GM18867 (cell line): ENCODE measurements around the gene DEUP1.
"Not testable (repeated sequence)": the region's sequence is repeated elsewhere in the genome, so short reads cannot be mapped to it uniquely, and the experiment has no call there.

ENCODE experiments used
- ATAC-seq: cut with Tn5 transposase; IDR thresholded peaks from one replicate; pipeline ENCODE4 v1.9.1; 2021; ENCODE audit warnings: mild to moderate bottlenecking, moderate library complexity; ENCODE audit not compliant: unreplicated experiment

DEUP1 gene

DNA sequence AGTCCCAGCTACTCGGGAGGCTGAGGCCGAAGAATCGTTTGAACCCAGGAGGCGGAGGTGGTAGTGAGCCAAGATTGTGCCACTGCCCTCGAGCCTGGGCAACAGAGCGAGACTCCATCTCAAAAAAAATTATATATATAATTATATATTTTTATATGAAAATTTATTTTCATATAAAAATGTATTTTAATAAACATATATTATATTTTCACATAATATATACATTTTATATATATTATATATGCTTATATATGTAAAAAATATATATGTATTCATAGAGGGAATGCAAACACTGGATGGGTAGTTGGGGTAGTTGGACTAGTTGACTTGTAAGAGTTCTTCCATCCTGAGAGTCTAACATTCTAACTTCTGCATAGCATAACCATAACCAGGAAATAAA, 20.3 kb downstream of the DEUP1 start:
- no peak for ATAC-seq

DNA sequence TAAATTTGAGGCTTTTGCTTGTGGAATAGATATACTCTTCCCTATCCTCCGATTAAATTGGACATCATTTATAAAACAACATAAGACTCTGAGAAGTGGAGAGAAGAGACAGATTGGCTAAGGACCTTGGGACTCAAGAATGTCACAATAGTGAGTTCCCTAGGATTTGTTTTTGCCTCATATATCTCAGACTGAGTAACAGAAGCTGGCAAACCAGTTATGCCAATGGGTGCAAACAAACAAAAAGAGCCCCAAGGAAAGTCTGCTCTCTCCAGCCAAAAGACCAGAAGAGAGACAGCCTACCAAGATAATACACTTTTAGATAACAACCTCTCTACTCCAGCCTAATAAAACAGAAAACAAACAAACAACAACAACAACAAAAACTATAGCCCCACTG, 28.9 kb downstream of the DEUP1 start:
- no peak for ATAC-seq

DNA sequence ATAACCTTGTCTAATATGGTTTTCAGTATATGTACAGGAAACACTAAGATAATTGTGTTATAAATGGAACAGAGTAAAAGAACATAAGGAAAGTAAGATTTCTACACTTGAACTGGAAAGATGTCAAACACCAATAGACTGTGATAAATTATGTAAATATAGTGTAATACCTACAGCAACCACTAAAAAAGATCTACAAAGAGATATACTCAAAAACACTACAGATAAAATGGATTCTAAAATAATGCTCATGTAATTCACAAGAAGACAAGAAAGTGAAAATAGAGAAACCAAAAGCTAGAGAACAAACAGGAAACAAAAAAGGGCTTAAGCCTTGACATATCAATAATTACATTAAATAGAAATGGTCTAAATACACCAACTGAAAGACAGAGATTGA, 30.9 kb downstream of the DEUP1 start:
- no peak for ATAC-seq

DNA sequence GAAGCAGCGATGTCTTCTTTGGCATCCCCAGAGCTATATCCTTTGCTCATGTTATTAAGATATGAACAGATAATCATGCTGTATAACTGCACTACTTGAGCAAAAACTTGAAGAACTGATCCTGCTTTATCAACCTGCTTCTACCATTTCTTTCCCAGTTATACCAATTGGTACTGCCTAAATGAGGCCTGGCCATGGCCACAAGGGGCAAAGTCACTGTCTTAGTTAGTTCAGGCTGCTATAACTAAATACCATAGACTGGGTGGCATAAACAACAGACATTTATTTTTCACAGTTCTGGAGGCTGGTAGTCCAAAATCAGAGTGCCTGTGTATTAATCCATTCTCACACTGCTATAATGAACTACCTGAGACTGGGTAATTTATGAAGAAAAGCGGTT, 37.5 kb downstream of the DEUP1 start:
- no peak for ATAC-seq

DNA sequence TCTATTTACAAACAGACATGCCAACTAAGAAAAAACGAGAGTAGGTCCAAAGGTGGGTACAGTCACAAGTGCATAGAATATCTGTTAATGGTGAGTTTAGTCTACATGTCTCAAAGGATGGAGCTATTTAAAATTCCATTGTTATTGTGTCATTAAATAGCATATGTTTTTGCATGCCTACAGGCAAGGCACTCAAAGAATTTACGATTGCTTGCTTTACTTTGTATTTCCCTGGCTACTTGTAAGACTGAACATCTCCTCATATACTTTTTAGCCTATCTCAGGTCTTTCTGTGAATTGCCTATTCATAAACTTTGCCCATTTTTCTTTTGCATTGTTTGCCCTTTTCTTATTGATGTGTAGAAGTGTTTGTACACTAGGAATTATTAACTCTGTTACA, 39.7 kb downstream of the DEUP1 start:
- no peak for ATAC-seq

DNA sequence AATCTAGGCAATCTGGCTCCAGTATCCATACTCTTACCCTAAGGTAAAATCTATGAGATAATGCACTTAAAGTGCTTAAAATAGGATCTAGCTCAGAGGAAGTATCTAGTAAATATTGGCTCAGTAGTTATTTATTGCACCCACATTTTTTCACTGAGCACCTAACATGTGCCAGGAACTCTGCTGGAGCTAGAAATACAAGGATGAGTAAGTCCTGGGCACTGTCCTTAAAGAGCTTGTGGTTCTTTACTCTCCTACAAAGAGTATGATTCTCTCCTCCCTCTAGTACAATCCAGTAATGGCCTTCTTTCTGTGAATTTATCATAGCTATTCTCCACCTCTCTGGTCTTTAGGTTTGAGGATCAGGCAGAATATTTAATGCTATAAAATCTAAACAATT, 59.2 kb downstream of the DEUP1 start:
- ATAC-seq: no peak

DNA sequence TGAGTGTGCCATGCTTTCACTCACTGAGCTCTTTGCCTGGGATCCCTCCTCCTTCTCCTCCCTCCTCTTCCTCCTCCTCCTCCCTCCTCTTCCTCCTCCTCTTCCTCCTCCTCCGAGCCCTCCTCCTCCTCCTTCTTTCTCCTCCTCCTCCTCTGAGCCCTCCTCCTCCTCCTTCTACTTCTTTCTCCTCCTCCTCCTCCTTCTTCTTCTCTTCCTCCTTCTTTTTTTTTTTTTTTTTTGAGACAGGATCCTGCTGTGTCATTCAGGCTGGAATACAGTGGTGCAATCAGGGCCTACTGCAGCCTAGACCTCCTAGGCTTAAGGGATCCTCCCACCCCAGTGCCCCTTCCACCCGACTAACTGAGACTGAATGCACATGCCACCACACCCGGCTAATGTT, 62.3 kb downstream of the DEUP1 start:
- ATAC-seq: no peak

GRCh38 chr11:93393386-93393785, 62.8 kb downstream of the DEUP1 start:
- ATAC-seq: no peak

DNA sequence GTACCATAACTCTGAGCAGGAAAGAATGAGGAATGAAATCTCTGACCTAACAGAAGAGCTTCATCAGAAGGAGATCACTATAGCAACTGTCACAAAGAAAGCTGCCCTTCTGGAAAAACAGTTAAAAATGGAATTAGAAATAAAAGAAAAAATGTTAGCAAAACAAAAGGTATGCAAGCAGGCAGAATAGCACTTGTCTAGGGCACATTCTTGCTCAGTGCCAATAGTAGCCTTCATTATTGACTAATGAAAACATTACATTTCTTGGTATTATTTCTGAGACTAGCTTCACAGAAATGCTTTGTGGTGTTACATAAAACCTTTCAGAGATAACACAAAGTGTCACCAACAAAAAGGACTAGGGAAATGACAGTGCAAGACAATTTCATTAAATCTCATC, 63.9 kb downstream of the DEUP1 start:
- ATAC-seq: no peak

DNA sequence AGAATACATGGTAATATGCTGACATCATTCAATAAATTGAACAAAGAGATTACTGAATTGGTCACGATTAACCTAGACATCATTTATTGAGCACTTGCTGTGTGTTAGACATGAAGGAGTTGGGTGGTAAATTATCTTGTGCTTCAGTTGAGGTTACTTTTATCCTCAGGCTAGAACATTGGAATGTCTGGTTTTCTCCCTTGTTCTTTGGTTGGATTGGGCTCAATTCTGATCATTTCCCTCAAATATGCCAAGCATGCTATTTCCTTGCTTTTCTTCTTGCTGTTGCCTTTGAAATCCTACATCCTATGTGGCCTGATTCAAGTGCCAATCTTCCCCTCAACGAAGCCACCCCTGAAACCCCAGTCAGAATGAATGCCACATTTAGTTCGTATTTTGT, 65.8 kb downstream of the DEUP1 start:
- no peak for ATAC-seq

- ATAC-seq: no peak
Observed at GRCh38 chr11:93403930-93404329, 73.4 kb downstream of the DEUP1 start.

DNA sequence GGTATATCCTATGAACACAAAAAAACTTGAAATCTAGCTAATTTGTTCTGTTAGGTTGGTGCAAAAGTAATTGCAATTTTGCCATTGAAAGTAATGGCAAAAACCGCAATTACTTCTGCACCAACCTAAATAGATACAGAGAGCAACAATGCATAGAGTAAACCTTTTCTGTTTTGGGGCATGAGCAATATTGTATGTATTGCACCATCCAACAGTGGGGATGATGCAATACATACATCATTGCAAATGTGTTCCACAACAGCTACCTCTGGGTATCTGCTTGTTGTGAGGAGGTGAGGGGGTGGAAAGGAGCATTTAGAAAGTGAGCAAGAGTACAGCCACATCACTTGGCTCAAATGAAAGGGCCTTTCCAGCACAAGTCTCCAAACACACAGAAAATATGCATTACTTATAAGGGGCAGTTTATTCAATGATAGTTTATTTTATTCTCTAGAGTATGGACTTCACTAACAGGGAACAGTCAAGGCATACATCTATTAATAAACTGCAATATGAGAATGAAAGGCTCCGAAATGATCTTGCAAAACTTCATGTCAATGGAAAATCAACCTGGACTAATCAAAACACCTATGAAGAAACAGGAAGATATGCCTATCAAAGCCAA, 77.3 kb downstream of the DEUP1 start:
- ATAC-seq: no peak

DNA sequence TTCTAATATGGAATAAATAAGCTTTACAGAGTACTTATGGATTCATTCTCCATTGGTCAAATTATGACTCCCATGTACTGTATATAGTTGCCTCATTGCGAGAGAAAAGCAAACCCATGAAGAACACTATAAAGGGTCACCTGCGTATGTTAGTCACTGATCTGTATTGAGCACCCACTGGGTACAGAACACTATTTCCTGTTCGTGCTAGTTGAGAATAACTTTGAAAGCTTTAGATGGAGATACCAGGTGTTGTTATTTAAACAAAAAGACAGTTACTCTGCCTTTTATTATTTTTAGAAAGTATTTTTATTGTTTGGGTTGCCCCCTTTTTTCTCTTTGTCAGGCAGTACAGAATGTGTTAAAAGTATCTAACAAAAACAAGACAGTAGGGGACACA, 79.9 kb downstream of the DEUP1 start:
- no peak for ATAC-seq

DNA sequence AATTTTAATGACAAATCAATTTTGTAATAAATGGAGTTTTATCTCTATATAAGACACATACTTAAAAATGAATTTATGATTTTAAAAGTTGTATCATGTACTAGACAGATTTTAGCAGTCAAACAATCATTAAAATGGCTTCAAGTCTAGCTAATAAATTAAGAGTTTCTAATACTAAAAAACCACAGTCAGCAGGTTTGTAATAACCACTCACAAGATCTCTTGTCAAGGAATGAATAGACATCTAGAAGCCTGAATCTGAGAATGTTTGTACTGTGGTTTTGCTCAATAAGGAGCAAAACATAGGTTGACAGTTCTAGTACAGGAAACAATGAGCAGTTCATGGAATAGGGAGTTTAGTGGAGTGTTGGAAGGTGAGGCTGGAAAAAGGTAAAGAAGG, 81.2 kb downstream of the DEUP1 start:
- no peak for ATAC-seq

DNA sequence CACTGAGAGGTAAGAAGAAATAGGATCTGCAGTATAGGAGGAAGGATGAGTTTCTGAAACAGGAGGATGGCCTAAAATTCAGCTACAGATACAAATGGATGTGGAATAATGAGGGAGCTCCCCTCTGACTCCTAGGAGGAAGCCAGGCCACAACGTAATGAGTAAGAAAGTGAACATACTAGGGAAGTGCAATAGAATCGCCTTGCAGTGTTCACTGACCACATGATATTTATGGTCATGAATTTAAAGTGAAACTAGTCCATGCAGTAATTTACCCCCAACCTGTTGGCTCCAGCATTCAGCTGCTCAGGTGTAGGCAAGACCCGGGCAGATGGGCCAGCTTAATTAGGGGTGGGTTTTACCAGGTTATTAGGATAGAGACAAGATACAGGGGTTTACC, 101.7 kb downstream of the DEUP1 start:
- ATAC-seq: no peak

DNA sequence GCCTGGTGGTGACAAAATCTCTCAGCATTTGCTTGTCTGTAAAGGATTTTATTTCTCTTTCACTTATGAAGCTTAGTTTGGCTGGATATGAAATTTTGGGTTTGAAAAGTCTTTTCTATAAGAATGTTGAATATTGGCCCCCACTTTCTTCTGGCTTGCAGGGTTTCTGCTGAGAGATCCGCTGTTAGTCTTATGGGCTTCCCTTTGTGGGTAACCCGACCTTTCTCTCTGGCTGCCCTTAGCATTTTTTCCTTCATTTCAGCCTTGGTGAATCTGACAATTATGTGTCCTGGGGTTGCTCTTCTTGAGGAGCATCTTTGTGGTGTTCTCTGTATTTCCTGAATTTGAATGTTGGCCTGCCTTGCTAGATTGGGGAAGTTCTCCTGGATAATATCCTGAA, 112.7 kb downstream of the DEUP1 start:
- ATAC-seq: not testable (repeated sequence)

DNA sequence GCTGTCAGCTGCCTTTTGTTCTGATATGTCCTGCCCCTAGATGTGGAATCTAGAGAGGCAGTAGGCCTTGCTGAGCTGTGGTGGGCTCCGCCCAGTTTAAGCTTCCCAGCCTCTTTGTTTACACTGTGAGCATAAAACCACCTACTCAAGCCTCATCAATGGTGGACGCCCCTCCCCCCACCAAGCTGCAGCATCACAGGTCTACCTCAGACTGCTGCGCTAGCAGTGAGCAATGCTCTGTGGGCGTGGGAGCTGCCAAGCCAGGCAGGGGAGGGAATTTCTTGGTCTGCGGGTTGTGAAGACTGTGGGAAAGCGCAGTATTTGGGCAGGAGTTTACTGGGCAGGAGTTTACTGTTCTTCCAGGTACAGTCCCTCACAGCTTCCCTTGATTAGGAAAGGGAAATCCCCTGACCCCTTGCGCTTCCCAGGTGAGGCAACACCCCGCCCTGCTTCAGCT, 114.1 kb downstream of the DEUP1 start:
- no peak for ATAC-seq

GRCh38 chr11:93458286-93458685, 127.7 kb downstream of the DEUP1 start:
- ATAC-seq: no peak

GRCh38 chr11:93463666-93464065, 133.1 kb downstream of the DEUP1 start:
- not testable (repeated sequence) for ATAC-seq

DNA sequence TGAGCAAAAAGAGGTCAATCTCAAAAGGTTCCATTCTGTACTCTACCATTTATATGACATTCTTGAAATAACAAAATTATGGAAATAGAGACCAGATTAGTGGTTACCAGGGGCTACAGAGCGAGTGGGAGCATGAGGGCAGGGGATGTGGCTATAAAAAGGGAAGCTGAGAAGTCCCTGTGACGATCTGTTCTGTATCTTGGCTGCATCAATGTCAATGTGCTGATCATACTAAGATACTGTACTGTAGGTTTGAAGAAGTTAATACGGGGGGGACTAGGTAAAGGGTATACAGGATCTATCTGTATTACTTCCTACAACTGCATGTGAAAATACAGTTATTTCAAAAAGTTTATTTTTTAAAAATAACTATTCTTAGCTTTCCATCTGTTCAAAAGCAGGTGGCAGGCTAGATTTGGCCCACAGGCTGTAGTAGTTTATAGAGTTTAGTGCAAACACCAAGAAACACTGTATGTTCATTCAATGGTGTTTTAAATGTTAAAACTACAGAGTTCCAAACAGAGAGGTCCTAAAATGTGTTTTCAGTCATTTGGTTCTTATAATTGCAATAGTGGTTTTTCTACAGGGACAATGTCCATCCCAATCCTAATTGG, 134.5 kb downstream of the DEUP1 start:
- ATAC-seq: no peak

DNA sequence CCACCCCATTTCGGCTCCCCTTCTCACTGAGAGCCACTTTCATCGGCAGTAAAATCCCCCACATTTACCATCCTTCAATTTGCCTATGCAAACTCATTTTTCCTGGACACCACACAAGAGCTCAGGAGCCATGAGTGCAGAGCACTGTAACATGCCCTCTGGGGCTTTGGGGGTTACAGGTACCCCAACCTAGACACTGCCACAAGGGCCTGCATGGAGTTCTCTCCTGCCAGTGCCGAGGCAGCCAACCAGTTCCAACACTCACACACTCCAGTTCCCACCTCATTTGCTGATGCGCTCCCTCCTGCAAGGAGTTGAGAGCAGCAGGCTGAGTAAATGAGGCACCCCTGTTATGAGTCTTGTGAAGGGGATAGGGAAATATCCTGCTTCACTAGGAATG, 136.5 kb downstream of the DEUP1 start:
- no peak for ATAC-seq

GRCh38 chr11:93468290-93468689, 137.7 kb downstream of the DEUP1 start:
- ATAC-seq: no peak

DNA sequence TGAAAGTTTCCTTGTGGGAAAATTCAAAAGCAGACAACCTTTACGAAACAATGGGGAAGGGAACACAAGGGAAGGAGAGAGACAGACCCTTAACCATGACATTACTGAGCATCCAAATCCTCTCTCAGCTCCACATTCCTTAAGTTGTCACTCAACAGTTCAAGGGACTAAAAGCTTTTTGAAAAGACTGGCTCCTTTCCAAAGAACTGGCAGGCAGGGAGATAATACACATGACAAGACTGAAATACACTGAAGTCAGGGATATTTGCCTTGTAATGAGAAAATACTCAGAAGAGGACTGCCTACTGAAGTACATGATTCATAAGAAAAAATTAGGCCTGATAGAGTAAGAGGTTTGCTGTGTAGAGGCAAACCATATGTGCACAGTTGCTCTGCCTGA, 143.6 kb downstream of the DEUP1 start:
- ATAC-seq: no peak
